Fibroblast of peridontal ligament (primary cell): ENCODE measurements around the gene SCRN2.

ENCODE experiments used
- DNase-seq: peaks from one replicate; pipeline ENCODE4 v3.0.0-alpha.2; 2010; ENCODE audit errors: extremely low read depth

The SCRN2 gene

DNA sequence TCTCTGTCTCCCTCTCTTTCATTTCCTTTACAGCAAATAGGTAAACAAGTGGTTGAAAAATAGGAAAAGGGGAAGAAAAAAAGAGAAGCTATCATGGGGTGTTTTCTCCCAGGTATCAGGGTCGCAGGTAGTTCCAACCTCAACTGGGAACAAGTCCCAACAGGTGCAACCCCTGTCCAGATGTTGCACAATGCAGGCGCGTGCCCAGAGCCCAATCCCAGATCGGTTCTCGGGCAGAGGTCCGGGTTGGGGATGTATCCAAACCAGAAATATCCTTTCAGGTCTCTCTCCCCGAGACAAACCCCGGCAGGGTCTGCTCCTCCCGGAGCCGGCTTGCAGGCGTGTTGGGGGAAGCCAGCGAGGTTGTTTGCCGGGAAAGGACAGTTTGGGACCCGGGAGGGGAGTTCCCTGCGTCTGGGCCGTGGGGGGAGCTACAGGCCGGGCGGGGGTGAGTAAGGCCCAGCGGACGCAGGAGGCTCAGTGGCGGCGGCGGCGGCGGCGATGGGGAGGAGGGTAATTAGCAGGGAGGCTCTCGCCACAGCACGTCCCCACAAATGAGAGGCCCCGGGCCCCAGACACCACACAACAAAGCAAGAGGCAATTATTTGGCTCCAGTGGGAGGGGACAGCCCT is 31.1 kb upstream of the SCRN2 start:
- no peak for DNase-seq

DNA sequence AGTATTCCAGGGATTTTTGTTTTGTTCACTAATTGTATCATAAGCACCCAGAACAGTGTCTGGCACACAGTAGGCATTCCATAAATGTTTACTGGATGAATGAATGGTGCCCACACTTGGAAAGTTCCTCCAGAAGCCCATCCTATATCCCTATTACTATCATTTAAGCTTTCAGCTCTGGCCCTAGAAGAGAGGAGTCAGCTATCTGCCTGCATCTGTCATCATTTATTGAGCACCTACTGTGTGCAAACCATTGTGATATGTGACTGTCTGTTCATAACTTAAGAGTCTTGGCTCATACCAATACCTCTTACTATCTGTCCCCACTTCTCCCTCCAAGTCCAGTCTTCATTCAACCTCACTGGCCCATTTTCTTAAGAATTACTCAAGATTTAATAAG is 30.0 kb upstream of the SCRN2 start:
- DNase-seq, result no peak

DNA sequence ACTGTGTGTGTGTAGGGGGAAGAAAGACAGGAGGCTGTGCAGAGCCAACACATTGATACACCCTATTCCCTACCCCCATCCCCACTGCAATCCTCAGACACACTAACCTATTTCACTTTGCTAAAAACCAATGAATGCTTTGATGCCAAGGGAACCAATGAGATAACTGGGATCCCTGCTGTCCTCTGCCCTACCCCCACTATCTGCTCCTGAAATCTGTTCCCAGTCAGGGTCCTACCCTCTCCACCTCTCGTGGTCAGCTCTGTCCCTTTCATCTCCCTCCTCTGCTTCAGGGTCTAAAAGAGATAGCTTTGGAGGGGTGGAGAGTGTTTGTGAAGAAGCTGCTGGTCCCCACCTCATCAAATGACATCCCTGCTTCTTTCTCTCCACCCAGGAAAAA is 29.0 kb upstream of the SCRN2 start:
- DNase-seq, result no peak

DNA sequence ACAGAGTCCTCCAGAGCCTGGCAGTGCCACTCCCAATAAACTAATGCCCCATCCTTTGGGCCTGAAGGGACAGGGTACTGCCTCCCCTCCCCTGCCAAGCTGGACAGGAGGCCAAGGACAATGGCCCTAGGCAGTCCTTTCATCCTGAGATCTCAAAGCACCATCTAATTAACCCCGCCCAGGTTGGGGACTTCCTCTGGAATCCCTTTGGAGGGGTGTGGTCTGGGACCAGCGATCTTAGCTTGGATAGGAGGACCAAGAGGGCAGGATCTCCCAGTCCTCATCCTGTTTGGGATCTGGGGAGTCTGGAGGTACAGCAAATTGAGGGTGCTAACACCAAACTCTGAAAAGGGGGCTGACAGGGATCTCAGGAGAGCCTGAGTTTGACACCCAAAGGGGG is 28.0 kb upstream of the SCRN2 start:
- no peak for DNase-seq

DNA sequence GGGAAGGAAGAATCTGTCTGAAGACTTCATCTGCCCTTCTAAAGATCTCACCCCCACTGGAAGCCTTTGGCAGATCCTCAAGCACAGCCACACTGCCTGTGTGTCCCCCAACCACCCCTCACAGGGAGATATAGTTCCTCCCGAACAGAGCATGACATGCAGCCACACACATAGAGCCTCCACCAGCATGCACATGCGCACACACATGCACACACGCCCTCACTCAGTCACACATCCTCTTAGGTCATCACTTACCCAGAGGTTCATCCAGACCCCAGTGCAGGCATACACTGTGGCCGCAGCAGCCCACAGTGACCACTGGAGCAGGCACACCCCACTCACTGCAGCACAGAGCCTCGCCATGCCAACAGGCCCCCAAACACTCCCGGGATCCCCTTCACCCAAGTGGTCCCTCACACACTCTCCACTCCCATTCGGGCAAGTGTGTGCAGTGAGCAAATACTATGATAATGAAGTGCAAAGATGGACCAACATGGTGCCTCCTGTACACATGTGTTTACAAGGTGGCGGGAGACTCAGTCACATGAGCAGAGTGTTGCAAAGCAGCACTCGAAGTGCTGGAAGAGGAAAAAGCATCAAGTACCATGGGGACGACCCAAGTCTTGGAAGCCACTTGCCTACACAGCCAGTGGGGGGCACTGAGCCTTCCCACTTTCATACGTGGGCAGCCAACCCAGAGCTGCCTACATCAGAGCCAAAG is 26.9 kb upstream of the SCRN2 start:
- no peak for DNase-seq

DNA sequence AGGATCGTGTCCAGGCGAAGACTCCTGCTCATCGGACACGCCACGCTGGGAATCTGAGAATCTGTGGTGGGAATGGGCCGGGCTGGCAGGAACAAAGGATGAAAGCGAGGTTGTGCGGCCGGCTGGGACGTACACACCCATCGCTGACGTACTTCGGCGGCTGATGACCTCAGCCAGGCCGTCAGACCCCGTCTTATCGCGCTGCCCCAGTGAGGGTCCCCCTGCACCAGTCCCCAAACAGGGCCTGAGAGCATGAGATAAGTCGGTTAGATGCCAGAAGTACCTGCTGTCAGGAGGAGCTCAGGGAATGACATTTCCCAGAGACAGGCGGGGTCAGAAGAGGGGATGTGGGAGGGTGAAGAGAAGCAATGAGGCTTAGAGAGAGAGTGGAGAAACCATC is 25.9 kb upstream of the SCRN2 start:
- DNase-seq, result no peak

DNA sequence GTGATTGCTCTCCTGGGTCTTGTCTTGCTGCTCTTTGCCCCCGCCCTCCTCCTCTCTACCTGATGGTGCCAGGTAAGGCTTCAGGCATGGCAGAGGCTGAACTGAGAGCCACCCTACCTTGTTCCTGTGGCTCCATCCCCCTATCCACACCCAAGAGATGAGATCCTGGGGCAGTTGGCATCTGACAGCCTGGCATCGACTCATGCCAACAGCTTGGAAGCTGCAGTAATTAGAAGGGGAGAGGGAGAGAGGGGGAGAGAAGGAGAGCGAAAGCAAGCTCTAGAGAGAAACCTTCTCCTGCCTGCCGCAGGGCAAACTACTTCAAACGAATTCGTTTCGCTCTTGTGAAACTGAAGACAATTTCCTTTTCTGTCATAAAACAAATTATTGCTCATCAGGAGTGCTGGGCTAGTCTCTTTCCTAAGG is 23.7 kb upstream of the SCRN2 start:
- no peak for DNase-seq

DNA sequence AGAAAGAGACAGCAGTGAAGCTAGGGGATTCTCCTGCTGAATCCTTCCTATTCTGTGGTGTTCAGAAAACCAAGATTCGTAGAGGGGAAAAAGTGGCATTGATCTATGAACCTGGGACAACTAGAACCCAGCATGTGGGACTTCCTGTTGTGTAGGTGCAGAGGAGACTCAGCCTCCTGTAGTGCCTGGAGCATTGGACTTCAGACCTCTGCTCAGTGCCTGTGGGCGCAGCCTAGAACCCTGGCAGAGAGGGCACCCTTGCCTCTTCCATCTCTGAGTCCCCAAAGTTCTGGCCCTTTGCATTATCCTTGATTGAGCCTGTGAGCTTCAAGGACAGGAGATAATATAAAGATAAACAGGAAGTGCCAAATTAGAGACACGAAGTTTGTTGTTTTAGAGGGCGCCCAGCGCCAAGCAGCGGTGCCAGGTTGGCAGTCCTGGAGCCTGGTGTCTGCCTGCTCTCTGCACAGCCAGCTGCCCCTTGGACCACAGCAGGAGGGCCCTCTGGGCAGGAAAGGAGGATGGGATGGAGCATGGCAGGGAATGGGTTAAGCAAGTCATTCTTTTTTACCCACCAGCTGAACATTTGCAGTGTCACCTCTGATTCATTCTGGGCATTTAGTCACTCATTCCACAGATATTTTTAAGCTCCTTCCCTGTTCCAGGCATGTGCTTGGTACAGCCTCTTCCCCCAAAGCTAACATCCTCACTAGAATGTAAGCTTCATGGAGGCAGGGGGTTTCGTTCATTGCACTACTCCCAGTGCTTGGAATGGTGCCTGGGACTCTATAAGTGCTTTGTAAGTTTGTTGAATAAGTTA is 21.8 kb upstream of the SCRN2 start:
- DNase-seq, result peak; percentile 78

DNA sequence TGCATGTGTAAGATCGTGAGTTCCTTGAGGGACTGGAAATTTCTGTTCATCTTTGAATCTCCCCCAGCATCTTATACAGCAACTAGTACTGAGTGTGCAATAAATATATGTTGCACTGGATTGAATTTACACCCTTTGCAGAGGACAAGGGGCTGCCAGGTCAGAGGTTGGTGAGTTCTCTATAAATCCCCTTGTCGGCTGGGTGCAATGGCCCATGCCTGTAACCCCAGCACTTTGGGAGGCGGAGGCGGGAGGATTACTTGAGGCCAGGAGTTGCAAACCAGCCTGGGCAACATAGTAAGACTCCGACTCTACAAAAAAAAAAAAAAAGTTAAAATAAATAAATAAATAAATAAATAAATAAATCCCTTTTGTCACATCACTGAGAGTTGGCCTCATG is 19.3 kb upstream of the SCRN2 start:
- no peak for DNase-seq

DNA sequence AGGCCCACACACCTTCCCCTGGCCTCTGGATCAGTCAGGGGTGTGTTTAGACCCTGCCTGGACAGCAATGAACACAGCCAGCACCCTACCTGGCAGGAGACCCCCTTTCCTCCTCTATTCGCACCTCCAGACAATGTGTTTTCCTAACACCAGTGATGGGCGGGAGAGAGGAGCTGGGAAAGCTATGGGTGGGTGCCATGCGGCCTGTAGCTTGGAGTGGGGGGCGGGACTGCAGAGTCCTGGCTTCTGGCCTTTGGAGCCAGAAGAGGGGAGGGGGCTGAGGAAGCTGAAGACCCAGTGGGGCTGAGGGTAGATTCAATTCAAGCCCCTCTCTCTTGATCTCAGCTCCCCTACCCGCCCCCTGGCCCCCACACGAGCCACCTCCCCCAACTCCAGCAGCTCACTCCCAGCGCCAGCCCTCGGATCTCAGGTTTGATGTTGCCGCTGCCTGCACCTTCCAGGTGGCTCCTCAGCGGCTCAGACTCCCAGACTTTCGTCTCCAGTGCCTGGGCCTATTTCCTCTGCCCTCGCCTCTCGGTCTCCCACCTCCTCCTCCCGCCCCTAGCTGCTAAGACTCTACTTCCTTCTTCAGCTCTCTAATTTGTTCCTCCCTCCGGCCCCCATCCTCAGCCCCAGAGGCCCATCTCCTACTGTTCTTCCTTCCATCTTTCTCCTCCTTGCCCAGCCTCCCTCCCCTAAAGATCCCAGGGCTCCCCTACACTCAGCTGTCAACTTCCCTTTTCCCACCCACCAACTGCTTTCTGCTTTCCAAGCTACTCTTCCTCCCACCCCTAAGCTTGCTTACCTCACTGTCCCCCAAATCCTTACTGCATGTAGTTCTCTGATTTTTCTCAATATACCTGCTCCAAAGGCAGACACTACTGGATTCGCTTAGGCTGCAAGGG is 16.7 kb upstream of the SCRN2 start:
- DNase-seq, result no peak

DNA sequence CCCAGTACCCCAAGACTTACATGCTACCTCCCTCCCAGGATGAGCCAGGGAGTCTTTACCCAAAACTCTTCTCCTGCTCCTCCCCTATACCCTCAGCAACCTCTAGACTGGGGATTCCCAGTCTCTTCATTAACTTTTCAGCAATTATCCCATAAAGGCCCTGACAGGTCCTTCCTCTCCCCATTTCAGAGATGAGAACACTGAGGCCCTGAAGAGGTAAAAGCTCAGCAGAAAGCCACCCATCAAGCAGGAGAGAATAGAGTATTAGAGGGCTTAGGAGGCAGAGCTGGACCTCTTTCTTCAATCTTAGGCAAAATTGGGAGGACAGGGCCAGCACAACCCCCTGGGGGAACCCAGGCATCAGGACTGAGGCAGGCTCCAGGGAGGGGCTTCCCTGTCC is 15.8 kb upstream of the SCRN2 start:
- DNase-seq, result no peak

DNA sequence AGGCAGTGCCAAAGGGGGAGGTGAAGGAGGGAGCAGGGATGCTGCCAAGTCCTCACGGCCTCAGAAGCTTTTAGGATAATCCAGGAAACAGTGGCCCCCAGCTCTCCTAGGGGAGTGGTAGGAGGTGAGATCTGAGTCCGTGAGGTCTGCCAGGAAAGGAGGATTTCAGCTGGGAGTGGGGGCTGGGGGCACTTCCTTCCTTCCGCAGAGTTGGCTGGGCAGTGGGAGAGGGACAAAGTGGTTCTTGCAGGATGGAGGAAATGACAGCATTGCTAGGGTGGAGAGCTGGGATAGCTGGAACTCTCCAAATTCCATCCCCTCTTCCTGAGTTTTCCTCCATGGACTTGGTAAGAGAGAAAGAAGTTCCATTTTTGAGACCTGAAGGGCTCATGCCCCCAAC is 14.7 kb upstream of the SCRN2 start:
- DNase-seq, result no peak

DNA sequence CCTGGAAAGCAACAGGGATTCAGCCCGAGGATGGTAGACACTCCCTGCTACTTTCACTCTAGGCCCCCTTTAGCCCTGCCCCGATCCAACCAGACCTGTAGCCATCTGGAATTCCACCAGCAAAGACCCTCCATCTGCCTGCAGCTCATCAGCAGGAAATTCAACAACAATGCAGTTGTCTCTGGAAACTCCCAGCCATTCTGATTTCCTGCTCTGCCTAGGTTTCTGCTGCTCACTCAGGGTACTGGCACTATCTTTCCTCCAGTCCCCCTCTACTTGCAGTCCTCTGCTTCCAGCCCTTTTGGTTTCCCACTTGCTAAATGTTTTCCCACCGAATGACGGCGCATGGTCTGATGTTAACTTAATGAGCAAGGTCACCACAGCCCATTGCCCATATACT is 12.5 kb upstream of the SCRN2 start:
- no peak for DNase-seq

DNA sequence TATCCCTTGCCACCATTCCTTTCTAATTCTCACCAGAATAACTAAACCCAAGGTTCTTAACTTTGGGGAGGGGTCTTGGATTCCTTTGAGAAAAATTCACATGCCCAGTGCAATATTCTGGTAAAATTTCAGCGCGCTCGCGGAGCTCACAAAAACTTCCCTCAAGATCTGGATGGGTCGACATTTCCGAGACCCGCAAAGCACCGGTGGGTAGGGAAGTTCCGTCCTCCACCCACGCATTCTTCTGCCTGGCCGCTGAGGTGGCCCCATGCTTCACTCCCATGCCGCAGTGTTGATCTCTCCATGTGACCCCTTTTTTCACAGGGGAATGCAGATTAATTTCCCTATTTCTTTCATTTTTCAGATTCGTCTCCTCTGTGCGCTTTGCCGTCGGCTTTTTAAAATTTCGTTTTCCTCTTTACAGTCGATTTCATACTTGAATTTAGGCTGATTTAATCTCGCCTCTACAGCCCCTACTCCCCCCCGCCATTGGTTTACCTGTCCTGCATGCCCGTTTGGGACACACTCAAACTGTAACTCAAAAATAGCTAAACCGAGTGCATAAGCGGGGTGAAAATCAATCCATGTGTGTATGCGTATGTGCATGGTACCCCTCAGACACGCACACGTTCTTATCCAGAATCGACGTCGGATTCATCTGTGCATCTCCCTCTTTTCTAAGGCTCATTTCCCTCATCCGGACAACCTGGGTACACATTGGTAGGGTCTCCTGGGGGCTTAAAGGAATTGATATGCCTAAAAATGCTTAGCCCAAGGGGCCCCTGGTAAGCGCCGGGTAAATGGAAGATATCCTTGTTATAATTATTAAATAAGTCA is 11.3 kb upstream of the SCRN2 start:
- DNase-seq, result peak; percentile 22

DNA sequence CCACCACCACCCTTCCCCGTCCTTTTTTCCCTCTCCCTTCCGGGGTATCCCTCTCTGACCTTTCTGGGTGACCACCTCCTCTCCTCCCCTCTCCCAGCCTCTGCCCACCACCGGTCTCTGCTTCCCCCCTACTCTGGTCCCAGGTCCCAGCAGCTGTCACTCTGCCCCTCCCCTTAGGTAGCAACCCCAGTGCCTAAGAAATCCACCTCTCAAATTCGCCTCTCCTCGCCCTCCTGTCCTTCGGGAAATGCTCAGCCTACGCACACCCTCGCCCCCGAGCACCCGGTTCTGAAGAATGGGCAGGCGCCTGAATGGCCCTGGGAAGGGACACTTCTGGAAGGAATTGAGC is 10.7 kb upstream of the SCRN2 start:
- no peak for DNase-seq

DNA sequence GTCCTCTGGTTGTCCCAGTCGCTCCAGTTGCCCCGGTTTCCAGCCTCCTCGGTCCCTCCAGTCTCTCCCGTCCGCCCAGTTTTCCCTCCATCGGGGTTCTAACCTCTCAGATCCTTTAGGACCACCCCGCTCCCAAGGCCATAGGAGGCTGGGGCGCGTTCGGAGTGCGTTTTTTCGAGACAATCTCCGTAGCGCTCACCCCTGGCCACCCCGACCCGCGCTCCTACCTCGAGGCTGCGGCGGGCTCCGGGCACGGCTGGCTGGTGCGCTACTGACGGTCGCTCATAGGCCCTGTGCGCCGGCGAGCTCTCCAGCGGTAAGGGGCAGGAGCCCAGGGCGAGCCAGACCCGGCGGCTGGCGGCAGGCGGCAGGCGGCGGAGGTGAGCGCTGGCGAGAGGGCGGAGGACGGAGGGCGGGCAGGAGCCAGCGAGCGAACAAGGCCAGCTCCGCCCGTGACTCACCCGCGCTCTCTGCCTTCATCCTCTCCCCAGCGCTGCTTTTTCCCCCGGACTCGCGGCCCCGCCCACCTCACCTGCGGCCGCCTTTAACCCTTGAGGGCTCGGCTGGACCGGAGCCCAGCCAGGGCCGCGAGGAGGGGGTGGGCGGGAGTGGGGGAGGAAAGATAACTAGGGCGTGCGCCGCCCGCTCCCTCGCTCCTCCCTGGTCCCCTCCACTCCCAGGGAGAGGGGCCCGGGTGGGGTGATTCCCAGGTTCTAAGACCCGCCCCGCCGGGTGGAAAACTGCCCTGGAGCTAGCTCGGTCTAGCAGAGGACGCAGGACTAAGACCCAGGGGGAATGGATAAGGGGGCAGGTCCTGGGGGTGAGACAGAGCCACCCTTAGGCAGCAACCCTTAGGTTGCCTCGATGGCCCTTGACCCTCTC is 9.9 kb upstream of the SCRN2 start, which contains the start of gene SP6:
TSS of gene SP6 (minus strand) at position 472 of the 882 bp plus-strand sequence. CDS start 2,734 bp downstream, outside the sequence.
- no peak for DNase-seq

DNA sequence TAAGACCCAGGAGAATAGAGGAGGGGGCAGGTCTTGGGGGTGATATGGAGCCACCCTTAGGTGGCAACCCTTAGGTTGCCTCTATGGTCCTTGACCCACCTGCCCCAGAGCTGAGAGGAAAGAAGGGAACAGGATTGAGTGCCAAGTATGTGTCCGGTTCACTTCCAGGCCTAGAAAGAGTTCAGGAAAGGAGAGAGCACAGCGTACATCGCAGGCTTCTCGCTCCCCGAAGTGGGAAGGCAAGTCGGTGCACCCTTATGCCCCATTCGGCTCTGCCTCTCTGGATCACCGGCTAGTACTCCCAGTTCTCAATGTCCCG is 9.3 kb upstream of the SCRN2 start:
- DNase-seq, result no peak

DNA sequence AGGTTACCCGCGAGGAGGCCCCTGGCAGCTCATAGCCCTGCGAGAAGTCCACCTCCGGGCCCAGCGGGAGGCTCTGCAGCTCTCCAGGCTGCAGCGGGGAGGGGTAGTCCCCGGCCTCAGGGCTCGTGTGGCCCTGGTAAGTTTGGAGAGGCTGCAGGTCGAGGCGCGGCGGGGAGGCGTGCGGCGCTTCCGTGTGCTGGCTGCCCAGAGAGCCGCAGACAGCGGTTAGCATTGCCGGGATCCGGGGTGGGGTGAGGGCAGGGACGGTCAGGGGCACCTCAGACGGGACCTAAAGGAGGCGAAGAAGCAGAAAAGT is 7.1 kb upstream of the SCRN2 start:
- DNase-seq, result no peak

DNA sequence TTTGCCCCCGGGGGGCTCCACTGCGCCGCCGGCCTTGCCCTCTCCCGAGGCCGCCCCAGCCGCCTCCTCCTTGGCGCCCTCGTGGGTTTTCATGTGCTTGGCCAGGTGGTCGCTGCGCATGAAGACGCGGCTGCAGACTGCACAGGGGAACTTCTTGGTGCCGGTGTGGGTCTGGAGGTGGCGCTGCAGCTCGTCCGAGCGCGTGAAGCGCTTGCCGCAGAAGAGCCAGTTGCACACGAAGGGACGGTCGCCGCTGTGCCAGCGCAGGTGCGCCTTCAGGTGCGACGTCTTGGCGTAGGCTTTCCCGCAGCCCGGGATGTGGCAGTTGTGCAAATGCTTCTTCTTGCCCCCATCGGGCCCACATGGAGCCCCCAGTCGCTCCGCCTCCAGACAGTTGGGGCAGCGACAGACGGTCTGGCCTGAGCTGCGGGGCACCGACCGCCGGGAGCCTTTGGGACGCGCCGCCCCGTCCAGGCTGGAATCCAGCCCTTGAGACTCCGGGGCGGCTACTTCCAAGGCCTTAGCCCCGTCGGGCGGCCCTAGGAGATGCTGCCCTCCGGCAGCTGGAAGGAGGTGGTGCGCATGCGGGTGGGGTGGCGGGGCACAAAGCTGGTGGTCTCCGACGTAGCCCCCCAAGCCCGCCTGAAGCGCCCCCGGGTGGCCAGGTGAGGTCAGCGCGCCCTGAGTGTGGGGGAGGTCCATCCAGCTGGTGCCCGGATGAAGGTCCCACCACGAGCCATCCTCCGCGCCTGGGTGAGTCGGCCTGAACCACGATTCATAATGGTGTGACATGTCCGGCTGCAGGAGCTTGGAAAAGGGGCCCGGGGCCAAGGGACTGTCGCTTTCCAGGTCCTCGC is 6.5 kb upstream of the SCRN2 start:
- no peak for DNase-seq
